ENCODE measurements around the gene OPHN1. TPM values are rescaled to one million over a fixed set of nuclear protein-coding genes. Genes with fewer than 3 reads are reported as not detected.

The OPHN1 gene
- total RNA-seq, 2 experiments from 2014 or later: 0.04 TPM; not detected in 1

- Mint-ChIP-seq H3K4me3 (no peak overlapping the region), H3K27me3 (no peaks in the 10 kb centered on the region), H3K27ac (no peak overlapping the region), H3K9me3 (no peaks in the 10 kb centered on the region), H3K4me1 (ENCODE audit: low read depth) (no peaks in the 10 kb centered on the region), H3K36me3 (ENCODE audit: low read depth) (no peaks in the 10 kb centered on the region)
- DNase-seq (no peak), ATAC-seq (no peak)
- intact Hi-C loops (cut with micrococcal nuclease): no loop called here
- TF ChIP-seq, protein P1, sequence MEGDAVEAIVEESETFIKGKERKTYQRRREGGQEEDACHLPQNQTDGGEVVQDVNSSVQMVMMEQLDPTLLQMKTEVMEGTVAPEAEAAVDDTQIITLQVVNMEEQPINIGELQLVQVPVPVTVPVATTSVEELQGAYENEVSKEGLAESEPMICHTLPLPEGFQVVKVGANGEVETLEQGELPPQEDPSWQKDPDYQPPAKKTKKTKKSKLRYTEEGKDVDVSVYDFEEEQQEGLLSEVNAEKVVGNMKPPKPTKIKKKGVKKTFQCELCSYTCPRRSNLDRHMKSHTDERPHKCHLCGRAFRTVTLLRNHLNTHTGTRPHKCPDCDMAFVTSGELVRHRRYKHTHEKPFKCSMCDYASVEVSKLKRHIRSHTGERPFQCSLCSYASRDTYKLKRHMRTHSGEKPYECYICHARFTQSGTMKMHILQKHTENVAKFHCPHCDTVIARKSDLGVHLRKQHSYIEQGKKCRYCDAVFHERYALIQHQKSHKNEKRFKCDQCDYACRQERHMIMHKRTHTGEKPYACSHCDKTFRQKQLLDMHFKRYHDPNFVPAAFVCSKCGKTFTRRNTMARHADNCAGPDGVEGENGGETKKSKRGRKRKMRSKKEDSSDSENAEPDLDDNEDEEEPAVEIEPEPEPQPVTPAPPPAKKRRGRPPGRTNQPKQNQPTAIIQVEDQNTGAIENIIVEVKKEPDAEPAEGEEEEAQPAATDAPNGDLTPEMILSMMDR (IDR thresholded peaks at IDR 0.05): no peak
- CTCF ChIA-PET: no interaction called here
- POLR2A ChIA-PET: no interaction called here
Measured at GRCh38 chrX:68132749-68133148, 300.5 kb downstream of the OPHN1 start.

- CTCF ChIA-PET: no interaction called here
- ATAC-seq (no peak), DNase-seq (no peak)
- Mint-ChIP-seq H3K4me3 (no peak overlapping the region), H3K27me3 (no peaks in the 10 kb centered on the region), H3K9me3 (no peaks in the 10 kb centered on the region), H3K4me1 (ENCODE audit: low read depth) (no peaks in the 10 kb centered on the region), H3K36me3 (ENCODE audit: low read depth) (no peaks in the 10 kb centered on the region), H3K27ac (no peak overlapping the region)
- POLR2A ChIA-PET: no interaction called here
- TF ChIP-seq, protein P1 (IDR thresholded peaks at IDR 0.05): no peak
- intact Hi-C loops (cut with micrococcal nuclease): no loop called here
Measured at GRCh38 chrX:68121835-68122234, 311.5 kb downstream of the OPHN1 start.

- intact Hi-C loops (cut with micrococcal nuclease): no loop called here
- ATAC-seq (no peak), DNase-seq (no peak)
- TF ChIP-seq, protein P1 (IDR thresholded peaks at IDR 0.05): no peak
- Mint-ChIP-seq H3K9me3 (no peaks in the 10 kb centered on the region), H3K36me3 (ENCODE audit: low read depth) (no peaks in the 10 kb centered on the region), H3K27ac (no peak overlapping the region), H3K4me3 (no peak overlapping the region), H3K4me1 (ENCODE audit: low read depth) (no peaks in the 10 kb centered on the region), H3K27me3 (no peaks in the 10 kb centered on the region)
- ChIA-PET POLR2A (no interaction called here), CTCF (no interaction called here)
Measured at GRCh38 chrX:68121371-68121770, 311.9 kb downstream of the OPHN1 start.

- Mint-ChIP-seq H3K4me3 (no peak overlapping the region), H3K36me3 (ENCODE audit: low read depth) (no peaks in the 10 kb centered on the region), H3K27ac (no peak overlapping the region), H3K9me3 (no peaks in the 10 kb centered on the region), H3K27me3 (no peaks in the 10 kb centered on the region), H3K4me1 (ENCODE audit: low read depth) (no peaks in the 10 kb centered on the region)
- POLR2A ChIA-PET: no interaction called here
- intact Hi-C loops (cut with micrococcal nuclease): no loop called here
- TF ChIP-seq, protein P1 (IDR thresholded peaks at IDR 0.05): no peak
- no peak for DNase-seq
- ATAC-seq: no peak
- CTCF ChIA-PET: no interaction called here
Measured at GRCh38 chrX:68115371-68115770, 317.9 kb downstream of the OPHN1 start.

DNA sequence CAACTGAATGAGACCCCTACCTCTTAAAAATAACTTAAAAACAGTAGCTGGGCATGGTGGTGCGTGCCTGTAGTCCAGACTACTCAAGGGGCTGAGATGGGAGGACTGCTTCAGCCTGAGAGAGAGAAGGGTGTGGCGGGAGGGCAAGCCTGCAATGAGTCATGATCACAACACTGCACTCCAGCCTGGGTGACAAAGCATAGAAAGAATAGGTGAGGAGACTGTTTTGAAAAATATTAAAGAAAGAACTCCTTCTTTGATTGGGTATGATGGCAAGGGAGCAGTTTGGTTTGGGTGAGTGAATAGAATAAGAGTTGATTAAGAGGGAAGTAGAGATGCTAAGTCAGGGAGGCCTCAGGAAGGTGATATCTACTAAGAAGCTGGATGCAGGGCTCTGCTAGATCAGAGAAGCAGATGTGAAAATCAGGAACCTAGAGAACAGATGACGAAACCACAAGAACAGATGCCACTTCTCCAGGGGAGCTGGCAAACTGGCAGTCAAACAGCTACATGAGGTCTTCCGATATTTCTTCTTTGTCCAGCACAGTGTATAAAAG lies 318.6 kb downstream of the OPHN1 start:
- CTCF ChIA-PET: no interaction called here
- no peaks in the 10 kb centered on the region for H3K36me3 Mint-ChIP-seq (ENCODE audit: low read depth)
- H3K4me1 Mint-ChIP-seq (ENCODE audit: low read depth): no peaks in the 10 kb centered on the region
- no peaks in the 10 kb centered on the region for H3K27me3 Mint-ChIP-seq
- no peak for ATAC-seq
- H3K27ac Mint-ChIP-seq: no peak overlapping the region
- TF ChIP-seq, protein P1 (IDR thresholded peaks at IDR 0.05): no peak
- no peak overlapping the region for H3K4me3 Mint-ChIP-seq
- no peak for DNase-seq
- POLR2A ChIA-PET: no interaction called here
- H3K9me3 Mint-ChIP-seq: no peaks in the 10 kb centered on the region
- intact Hi-C loops (cut with micrococcal nuclease): no loop called here
